A549 (cell line): ENCODE data around the gene PHF21B.

Experiments
- CTCF ChIP-seq: fragments of >200 bp; sonication (Bioruptor Twin); formaldehyde crosslinking; IDR thresholded peaks from 3 replicates; pipeline ENCODE4 v1.5.1; 2016
- MYC ChIP-seq: IDR thresholded peaks from 2 replicates; pipeline ENCODE4 v1.6.1; 2012; ENCODE audit warnings: mild to moderate bottlenecking, inconsistent platforms, low read length, improper control_type of control experiment, borderline replicate concordance
- RAD21 ChIP-seq, 2 experiments: fragments of >200 bp in 1 of 2; sonication (Bioruptor Twin) in 1 of 2; formaldehyde crosslinking in 1 of 2; IDR thresholded peaks in 1 of 2; conservative IDR thresholded peaks in 1 of 2; 2 replicates in 1 of 2; 3 replicates in 1 of 2; pipeline ENCODE4 v1.6.1; 2012 to 2018; ENCODE audit warnings: inconsistent platforms in 1 of 2
- RCOR1 ChIP-seq: fragments of 150-350 bp; IDR thresholded peaks from 2 replicates; pipeline ENCODE4 v1.6.1; 2014; ENCODE audit warnings: antibody characterized with exemption, low read length, low read depth

GRCh38 chr22:44940130-44940529 is 69.7 kb downstream of the PHF21B start:
- TF ChIP-seq CTCF (no peak), RAD21 (conservative IDR thresholded peaks at IDR 0.05 in 1 of 2, IDR thresholded peaks at IDR 0.05 in 1 of 2) (no peak), MYC (no peak), RCOR1 (no peak)
